ENCODE measurements around the gene FRMPD4. TPM values are rescaled to one million over a fixed set of nuclear protein-coding genes. Genes with fewer than 3 reads are reported as not detected.

The FRMPD4 gene
- total RNA-seq, 4 donors from 2014 or later = under 0.01 to 0.39 (median 0.30) TPM; not detected in 1

DNA sequence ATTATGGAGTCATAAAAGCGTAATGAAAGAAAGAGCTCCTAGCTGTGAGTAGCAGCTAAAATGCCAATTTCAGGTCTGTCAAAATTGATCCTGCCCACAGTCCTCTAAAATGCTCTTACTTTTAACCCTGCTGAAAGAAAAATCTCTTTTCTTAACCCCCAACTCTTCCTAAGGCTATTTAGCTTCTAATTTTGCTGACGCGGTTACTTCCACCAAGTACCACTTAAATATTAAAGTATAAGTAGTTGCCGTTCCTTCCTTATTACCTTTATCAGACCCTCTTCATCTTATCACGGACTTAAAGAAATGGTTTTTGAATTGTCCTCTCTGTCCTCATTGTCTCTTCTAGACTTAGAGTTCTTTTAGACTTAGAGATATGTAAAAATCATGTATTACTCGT, 272.2 kb downstream of the FRMPD4 start:
- Histone ChIP-seq H3K36me3 (no peaks in the 10 kb centered on the region), H3K9me3 (no peaks in the 10 kb centered on the region), H3K27ac (no peak overlapping the region), H3K4me3 (no peak overlapping the region), H3K4me1 (no peaks in the 10 kb centered on the region), H3K27me3 (no peaks in the 10 kb centered on the region)
- TF ChIP-seq POLR2A (IDR thresholded peaks at IDR 0.05) (no peak), EP300 (IDR thresholded peaks at IDR 0.05) (no peak)
- TF ChIP-seq, protein P1, sequence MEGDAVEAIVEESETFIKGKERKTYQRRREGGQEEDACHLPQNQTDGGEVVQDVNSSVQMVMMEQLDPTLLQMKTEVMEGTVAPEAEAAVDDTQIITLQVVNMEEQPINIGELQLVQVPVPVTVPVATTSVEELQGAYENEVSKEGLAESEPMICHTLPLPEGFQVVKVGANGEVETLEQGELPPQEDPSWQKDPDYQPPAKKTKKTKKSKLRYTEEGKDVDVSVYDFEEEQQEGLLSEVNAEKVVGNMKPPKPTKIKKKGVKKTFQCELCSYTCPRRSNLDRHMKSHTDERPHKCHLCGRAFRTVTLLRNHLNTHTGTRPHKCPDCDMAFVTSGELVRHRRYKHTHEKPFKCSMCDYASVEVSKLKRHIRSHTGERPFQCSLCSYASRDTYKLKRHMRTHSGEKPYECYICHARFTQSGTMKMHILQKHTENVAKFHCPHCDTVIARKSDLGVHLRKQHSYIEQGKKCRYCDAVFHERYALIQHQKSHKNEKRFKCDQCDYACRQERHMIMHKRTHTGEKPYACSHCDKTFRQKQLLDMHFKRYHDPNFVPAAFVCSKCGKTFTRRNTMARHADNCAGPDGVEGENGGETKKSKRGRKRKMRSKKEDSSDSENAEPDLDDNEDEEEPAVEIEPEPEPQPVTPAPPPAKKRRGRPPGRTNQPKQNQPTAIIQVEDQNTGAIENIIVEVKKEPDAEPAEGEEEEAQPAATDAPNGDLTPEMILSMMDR (IDR thresholded peaks at IDR 0.05) = no peak
- WGBS, 2 donors = 80 to 81% methylated on average over 6 of the region's 6 CpGs
- DNase-seq (ENCODE audit: low spot score in 2 of 2) = no peak

DNA sequence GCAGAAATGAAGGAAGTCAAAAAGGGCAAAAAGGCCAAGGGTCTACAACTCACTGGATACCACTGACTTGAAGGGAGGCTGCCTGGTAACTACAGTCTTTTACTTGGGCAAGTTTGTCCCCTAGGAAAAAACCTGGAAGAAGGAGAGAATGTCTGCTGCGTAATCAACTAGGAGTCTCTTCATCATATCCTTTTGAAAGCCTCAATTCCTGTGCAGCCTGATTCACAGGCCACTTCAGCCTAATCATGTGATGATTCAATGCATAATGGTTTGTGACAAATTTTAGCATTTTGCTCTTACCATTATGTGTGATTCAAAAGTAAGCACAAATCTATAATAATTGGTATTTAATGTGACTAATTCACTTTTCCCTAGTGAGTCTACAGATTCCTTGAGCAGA, 273.6 kb downstream of the FRMPD4 start:
- Histone ChIP-seq H3K4me1 (no peaks in the 10 kb centered on the region), H3K36me3 (no peaks in the 10 kb centered on the region), H3K27me3 (no peaks in the 10 kb centered on the region), H3K27ac (no peak overlapping the region), H3K9me3 (no peaks in the 10 kb centered on the region), H3K4me3 (no peak overlapping the region)
- no peak for DNase-seq (ENCODE audit: low spot score in 2 of 2)
- WGBS, 2 donors = 89 to 100% methylated on average over 1 of the region's 1 CpG
- TF ChIP-seq, protein P1 (IDR thresholded peaks at IDR 0.05) = no peak
- TF ChIP-seq EP300 (IDR thresholded peaks at IDR 0.05) (no peak), POLR2A (IDR thresholded peaks at IDR 0.05) (no peak)

DNA sequence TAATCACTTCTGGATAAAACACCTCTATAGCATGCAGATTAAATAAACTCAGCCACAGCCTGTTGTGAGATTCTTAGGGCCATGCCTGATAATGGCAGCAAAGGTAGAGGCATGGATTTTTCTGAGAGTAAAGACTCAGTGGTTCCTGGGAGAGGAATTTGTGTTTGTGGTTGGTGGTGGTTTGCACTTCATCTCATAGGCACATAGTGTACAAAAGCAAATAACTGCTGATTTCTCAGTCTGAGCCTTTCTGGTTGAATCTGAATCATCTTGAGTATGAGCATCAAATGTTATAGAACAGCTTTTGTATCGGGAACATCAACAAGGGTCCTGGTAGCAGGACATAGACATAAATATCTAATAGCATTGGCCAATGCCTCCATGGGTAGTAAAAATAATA, 274.3 kb downstream of the FRMPD4 start:
- no peak for TF ChIP-seq EP300 (IDR thresholded peaks at IDR 0.05)
- Histone ChIP-seq H3K27me3 (no peaks in the 10 kb centered on the region), H3K27ac (no peak overlapping the region), H3K36me3 (no peaks in the 10 kb centered on the region), H3K4me1 (no peaks in the 10 kb centered on the region), H3K4me3 (no peak overlapping the region), H3K9me3 (no peaks in the 10 kb centered on the region)
- no peak for DNase-seq (ENCODE audit: low spot score in 2 of 2)
- WGBS, 2 donors = 73 to 90% methylated on average over 1 of the region's 1 CpG

DNA sequence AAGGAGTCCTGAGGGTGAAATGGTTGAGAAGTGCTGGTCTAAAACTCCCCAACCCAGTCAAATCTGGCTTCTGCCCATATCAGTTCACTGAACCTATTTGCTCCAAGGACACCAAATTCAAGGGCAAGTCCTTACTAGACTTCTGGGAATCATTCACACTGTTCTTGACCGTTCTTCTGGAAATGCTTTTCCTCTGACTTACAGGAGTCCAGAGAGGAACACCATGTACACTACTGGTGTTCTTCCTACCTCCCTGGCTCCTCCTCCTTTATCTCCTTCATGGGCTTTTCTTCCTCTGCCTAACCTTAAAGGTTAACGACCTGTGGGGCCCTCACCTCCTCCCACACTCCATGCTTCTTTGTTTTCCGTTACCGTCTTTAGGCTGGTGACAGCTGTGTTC, 281.3 kb downstream of the FRMPD4 start:
- Histone ChIP-seq H3K4me1 (no peaks in the 10 kb centered on the region), H3K4me3 (no peak overlapping the region), H3K9me3 (no peaks in the 10 kb centered on the region), H3K36me3 (no peaks in the 10 kb centered on the region), H3K27ac (no peak overlapping the region), H3K27me3 (no peaks in the 10 kb centered on the region)
- TF ChIP-seq POLR2A (IDR thresholded peaks at IDR 0.05) (no peak), EP300 (IDR thresholded peaks at IDR 0.05) (no peak)
- TF ChIP-seq, protein P1 (IDR thresholded peaks at IDR 0.05) = no peak
- DNase-seq (ENCODE audit: low spot score in 2 of 2) = no peak
- 68 to 71% methylated on average over 4 of the region's 4 CpGs for WGBS, 2 donors

DNA sequence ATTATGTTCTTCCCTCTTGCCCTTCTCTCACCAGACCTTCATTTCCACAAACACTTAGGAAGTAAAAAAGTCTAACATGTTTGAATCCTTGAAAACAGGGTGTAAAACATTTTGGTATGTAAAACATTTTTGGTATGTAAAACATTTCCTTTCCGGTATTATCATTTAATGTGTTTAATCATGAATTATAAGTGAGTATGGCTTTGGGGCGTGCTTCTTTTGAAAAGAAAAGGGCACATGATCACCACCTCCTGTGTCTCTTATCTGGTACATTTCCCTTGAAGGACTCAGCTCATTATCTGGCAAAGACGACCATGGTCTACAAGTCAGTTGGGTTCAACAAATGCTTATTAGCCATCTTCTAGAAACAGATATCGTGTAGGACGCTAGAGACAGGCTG, 283.6 kb downstream of the FRMPD4 start:
- 44 to 70% methylated on average over 5 of the region's 5 CpGs for WGBS, 2 donors
- TF ChIP-seq, protein P1 (IDR thresholded peaks at IDR 0.05) = no peak
- TF ChIP-seq EP300 (IDR thresholded peaks at IDR 0.05) (no peak), POLR2A (IDR thresholded peaks at IDR 0.05) (no peak)
- H3K27ac ChIP-seq = no peak overlapping the region
- DNase-seq (ENCODE audit: low spot score in 2 of 2) = no peak
- H3K27me3 ChIP-seq = no peaks in the 10 kb centered on the region
- no peak overlapping the region for H3K4me3 ChIP-seq
- no peaks in the 10 kb centered on the region for H3K36me3 ChIP-seq
- H3K4me1 ChIP-seq = no peaks in the 10 kb centered on the region
- no peaks in the 10 kb centered on the region for H3K9me3 ChIP-seq

DNA sequence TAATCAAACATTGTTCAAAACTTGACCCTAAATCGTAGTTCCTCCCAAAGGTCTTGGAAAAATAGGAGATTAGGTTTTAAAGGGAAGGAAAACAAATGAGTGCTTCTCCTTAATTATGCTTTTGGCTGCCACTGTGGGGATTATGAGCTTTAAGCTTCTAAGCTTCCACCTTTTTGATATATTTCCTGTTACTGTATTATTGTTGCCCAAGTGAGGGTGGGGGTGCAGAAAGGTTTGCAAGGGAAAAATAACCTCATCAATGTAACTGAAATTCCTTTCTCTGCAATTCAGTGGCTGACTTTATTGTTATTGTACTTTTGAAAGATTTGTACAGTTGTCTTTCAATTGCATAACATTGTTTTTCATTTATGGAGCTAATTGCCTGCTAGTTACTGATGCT, 285.1 kb downstream of the FRMPD4 start:
- Histone ChIP-seq H3K36me3 (no peaks in the 10 kb centered on the region), H3K4me1 (no peaks in the 10 kb centered on the region), H3K27me3 (no peaks in the 10 kb centered on the region), H3K9me3 (no peaks in the 10 kb centered on the region), H3K4me3 (no peak overlapping the region), H3K27ac (no peak overlapping the region)
- DNase-seq (ENCODE audit: low spot score in 2 of 2) = no peak
- TF ChIP-seq POLR2A (IDR thresholded peaks at IDR 0.05) = no peak
- no peak for TF ChIP-seq EP300 (IDR thresholded peaks at IDR 0.05)
- TF ChIP-seq, protein P1 (IDR thresholded peaks at IDR 0.05) = no peak
- 36 to 39% methylated on average over 1 of the region's 1 CpG for WGBS, 2 donors

Data from tibial nerve (tissue), 4 donors.